ENCODE measurements around the gene CLDN18. TPM values are rescaled to one million over a fixed set of nuclear protein-coding genes. Genes with fewer than 3 reads are reported as not detected.

CLDN18 gene
- total and polyA plus RNA-seq, 4 donors: 0.20 to 0.50 TPM; not detected in 2

- no peak for ATAC-seq (ENCODE audit: low FRiP score)
- Histone ChIP-seq H3K9me3 (ENCODE audit: control insufficient read depth, low read length) (no peaks in the 10 kb centered on the region), H3K27ac (ENCODE audit: low read depth in 1 of 2, low read length in 2 of 2) (no peak overlapping the region), H3K27me3 (ENCODE audit: control insufficient read depth in 1 of 2, insufficient read depth in 2 of 2, low read length in 1 of 2) (no peaks in the 10 kb centered on the region), H3K4me3 (ENCODE audit: low read length in 2 of 2) (no peak overlapping the region), H3K36me3 (ENCODE audit: control insufficient read depth in 1 of 2, insufficient read depth in 2 of 2, low read length in 1 of 2) (peaks cover 2 to 6% of the 10 kb centered on the region in 2 donors), H3K4me1 (ENCODE audit: control insufficient read depth in 1 of 2, insufficient read depth in 2 of 2, low read length in 2 of 2) (no peaks in the 10 kb centered on the region)
- WGBS, 2 donors: 98 to 99% methylated on average over 2 of the region's 2 CpGs
- intact Hi-C loops (cut with DNase I): no loop called here
- DNase-seq: no peak
Observed at GRCh38 chr3:138033202-138033691, 23.3 kb downstream of the CLDN18 start.

- DNase-seq: no peak
Observed at GRCh38 chr3:138034918-138035317, 25.0 kb downstream of the CLDN18 start.

GRCh38 chr3:138036572-138036971 is 26.6 kb downstream of the CLDN18 start:
- WGBS, 2 donors: 78 to 83% methylated on average over 3 of the region's 3 CpGs
- ATAC-seq (ENCODE audit: low FRiP score) (no peak), DNase-seq (no peak)
- Histone ChIP-seq H3K9me3 (ENCODE audit: control insufficient read depth, low read length) (no peaks in the 10 kb centered on the region), H3K27me3 (ENCODE audit: control insufficient read depth in 1 of 2, insufficient read depth in 2 of 2, low read length in 1 of 2) (no peaks in the 10 kb centered on the region), H3K27ac (ENCODE audit: low read depth in 1 of 2, low read length in 2 of 2) (no peak overlapping the region), H3K4me3 (ENCODE audit: low read length in 2 of 2) (no peak overlapping the region), H3K4me1 (ENCODE audit: control insufficient read depth in 1 of 2, insufficient read depth in 2 of 2, low read length in 2 of 2) (no peaks in the 10 kb centered on the region), H3K36me3 (ENCODE audit: control insufficient read depth in 1 of 2, insufficient read depth in 2 of 2, low read length in 1 of 2) (no peaks in the 10 kb centered on the region)
- intact Hi-C loops (cut with DNase I): no loop called here

More at GRCh38 chr3:138034918-138035317, 25.0 kb downstream of the CLDN18 start:
- Histone ChIP-seq H3K4me1 (ENCODE audit: control insufficient read depth in 1 of 2, insufficient read depth in 2 of 2, low read length in 2 of 2) (no peaks in the 10 kb centered on the region), H3K36me3 (ENCODE audit: control insufficient read depth in 1 of 2, insufficient read depth in 2 of 2, low read length in 1 of 2) (peaks cover 2 to 6% of the 10 kb centered on the region in 2 donors), H3K27me3 (ENCODE audit: control insufficient read depth in 1 of 2, insufficient read depth in 2 of 2, low read length in 1 of 2) (no peaks in the 10 kb centered on the region), H3K9me3 (ENCODE audit: control insufficient read depth, low read length) (no peaks in the 10 kb centered on the region), H3K4me3 (ENCODE audit: low read length in 2 of 2) (no peak overlapping the region), H3K27ac (ENCODE audit: low read depth in 1 of 2, low read length in 2 of 2) (no peak overlapping the region)
- intact Hi-C loops (cut with DNase I): no loop called here
- ATAC-seq (ENCODE audit: low FRiP score): no peak
- WGBS, 2 donors: 96 to 100% methylated on average over 1 of the region's 1 CpG

- Histone ChIP-seq H3K36me3 (ENCODE audit: control insufficient read depth in 1 of 2, insufficient read depth in 2 of 2, low read length in 1 of 2) (no peaks in the 10 kb centered on the region), H3K4me3 (ENCODE audit: low read length in 2 of 2) (no peak overlapping the region), H3K4me1 (ENCODE audit: control insufficient read depth in 1 of 2, insufficient read depth in 2 of 2, low read length in 2 of 2) (no peaks in the 10 kb centered on the region), H3K9me3 (ENCODE audit: control insufficient read depth, low read length) (no peaks in the 10 kb centered on the region), H3K27me3 (ENCODE audit: control insufficient read depth in 1 of 2, insufficient read depth in 2 of 2, low read length in 1 of 2) (no peaks in the 10 kb centered on the region), H3K27ac (ENCODE audit: low read depth in 1 of 2, low read length in 2 of 2) (no peak overlapping the region)
- ATAC-seq (ENCODE audit: low FRiP score): no peak
- no peak for DNase-seq
- WGBS, 2 donors: 82 to 94% methylated on average over 4 of the region's 4 CpGs
- intact Hi-C loops (cut with DNase I): no loop called here
Observed at GRCh38 chr3:138038725-138039462, 28.9 kb downstream of the CLDN18 start.

GRCh38 chr3:138042043-138042442 is 32.1 kb downstream of the CLDN18 start:
- WGBS, 2 donors: 70 to 74% methylated on average over 2 of the region's 2 CpGs
- ATAC-seq (ENCODE audit: low FRiP score): no peak
- no peak for DNase-seq

GRCh38 chr3:138043266-138044029 is 33.5 kb downstream of the CLDN18 start:
- Histone ChIP-seq H3K9me3 (ENCODE audit: control insufficient read depth, low read length) (no peaks in the 10 kb centered on the region), H3K36me3 (ENCODE audit: control insufficient read depth in 1 of 2, insufficient read depth in 2 of 2, low read length in 1 of 2) (peaks cover 0 to 4% of the 10 kb centered on the region in 2 donors), H3K4me3 (ENCODE audit: low read length in 2 of 2) (no peak overlapping the region), H3K4me1 (ENCODE audit: control insufficient read depth in 1 of 2, insufficient read depth in 2 of 2, low read length in 2 of 2) (no peaks in the 10 kb centered on the region), H3K27ac (ENCODE audit: low read depth in 1 of 2, low read length in 2 of 2) (no peak overlapping the region), H3K27me3 (ENCODE audit: control insufficient read depth in 1 of 2, insufficient read depth in 2 of 2, low read length in 1 of 2) (no peaks in the 10 kb centered on the region)
- 46 to 54% methylated on average over 3 of the region's 3 CpGs for WGBS, 2 donors
- no peak for ATAC-seq (ENCODE audit: low FRiP score)
- intact Hi-C loops (cut with DNase I): no loop called here
- no peak for DNase-seq

More at GRCh38 chr3:138042043-138042442, 32.1 kb downstream of the CLDN18 start:
- Histone ChIP-seq H3K36me3 (ENCODE audit: control insufficient read depth in 1 of 2, insufficient read depth in 2 of 2, low read length in 1 of 2) (peaks cover 0 to 4% of the 10 kb centered on the region in 2 donors), H3K4me1 (ENCODE audit: control insufficient read depth in 1 of 2, insufficient read depth in 2 of 2, low read length in 2 of 2) (no peaks in the 10 kb centered on the region), H3K27me3 (ENCODE audit: control insufficient read depth in 1 of 2, insufficient read depth in 2 of 2, low read length in 1 of 2) (no peaks in the 10 kb centered on the region), H3K27ac (ENCODE audit: low read depth in 1 of 2, low read length in 2 of 2) (no peak overlapping the region), H3K4me3 (ENCODE audit: low read length in 2 of 2) (no peak overlapping the region), H3K9me3 (ENCODE audit: control insufficient read depth, low read length) (no peaks in the 10 kb centered on the region)
- intact Hi-C loops (cut with DNase I): no loop called here

GRCh38 chr3:138046085-138046484 is 36.1 kb downstream of the CLDN18 start:
- WGBS, 2 donors: 83 to 85% methylated on average over 3 of the region's 3 CpGs
- intact Hi-C loops (cut with DNase I): no loop called here
- no peak overlapping the region for H3K4me3 ChIP-seq (ENCODE audit: low read length in 2 of 2)
- no peaks in the 10 kb centered on the region for H3K4me1 ChIP-seq (ENCODE audit: control insufficient read depth in 1 of 2, insufficient read depth in 2 of 2, low read length in 2 of 2)
- H3K27ac ChIP-seq (ENCODE audit: low read depth in 1 of 2, low read length in 2 of 2): no peak overlapping the region
- no peaks in the 10 kb centered on the region for H3K9me3 ChIP-seq (ENCODE audit: control insufficient read depth, low read length)
- H3K36me3 ChIP-seq (ENCODE audit: control insufficient read depth in 1 of 2, insufficient read depth in 2 of 2, low read length in 1 of 2): peaks cover 0 to 8% of the 10 kb centered on the region in 2 donors
- H3K27me3 ChIP-seq (ENCODE audit: control insufficient read depth in 1 of 2, insufficient read depth in 2 of 2, low read length in 1 of 2): no peaks in the 10 kb centered on the region
- no peak for DNase-seq
- no peak for ATAC-seq (ENCODE audit: low FRiP score)

- DNase-seq (no peak), ATAC-seq (ENCODE audit: low FRiP score) (no peak)
- H3K27ac ChIP-seq (ENCODE audit: low read depth in 1 of 2, low read length in 2 of 2): no peak overlapping the region
- no peak overlapping the region for H3K4me3 ChIP-seq (ENCODE audit: low read length in 2 of 2)
- intact Hi-C loops (cut with DNase I): no loop called here
- no peaks in the 10 kb centered on the region for H3K27me3 ChIP-seq (ENCODE audit: control insufficient read depth in 1 of 2, insufficient read depth in 2 of 2, low read length in 1 of 2)
- no peaks in the 10 kb centered on the region for H3K9me3 ChIP-seq (ENCODE audit: control insufficient read depth, low read length)
- 54 to 56% methylated on average over 3 of the region's 3 CpGs for WGBS, 2 donors
- H3K36me3 ChIP-seq (ENCODE audit: control insufficient read depth in 1 of 2, insufficient read depth in 2 of 2, low read length in 1 of 2): peaks cover 0 to 8% of the 10 kb centered on the region in 2 donors
- no peaks in the 10 kb centered on the region for H3K4me1 ChIP-seq (ENCODE audit: control insufficient read depth in 1 of 2, insufficient read depth in 2 of 2, low read length in 2 of 2)
Observed at GRCh38 chr3:138046955-138047354, 37.0 kb downstream of the CLDN18 start.
